H1 (cell line): ENCODE results near the gene DLX5. TPM values are rescaled to one million over a fixed set of nuclear protein-coding genes. Genes with fewer than 3 reads are reported as not detected.

Experiments
- CTCF ChIA-PET: fragments of 300-600 bp; sonication (Branson Sonifier 250); formaldehyde crosslinking; loops from one replicate; lab custom pipeline; 2021; ENCODE audit not compliant: partially characterized antibody; lab: Charles Lee
- POLR2A ChIA-PET: fragments of 300-600 bp; sonication (Branson Sonifier 250); formaldehyde crosslinking; loops from one replicate; lab custom pipeline; 2021; ENCODE audit warnings: inconsistent platforms; ENCODE audit not compliant: partially characterized antibody; lab: Charles Lee
- DNase-seq, 2 experiments: peaks; one replicate each; pipeline versions ENCODE4 v3.0.0 to v3.0.0-alpha.2; 2010 to 2022; ENCODE audit warnings: low spot score in 2 of 2, low read depth in 1 of 2, mixed read lengths in 1 of 2
- FAIRE-seq: peaks from 2 replicates; lab custom pipeline; 2011; peaks lifted over from hg19 to GRCh38; lab: Jason Lieb, UNC
- H2AFZ ChIP-seq: 2 replicates; pipeline ENCODE4 v1.8.1; 2012; ENCODE audit warnings: low read length, inconsistent platforms
- H2AK5ac ChIP-seq: 2 replicates; pipeline ENCODE4 v1.6.1; 2013; ENCODE audit warnings: low read depth, low read length
- H2BK120ac ChIP-seq: replicated peaks from 2 replicates; pipeline ENCODE3; 2013; ENCODE audit warnings: low read depth, low read length, inconsistent platforms
- H2BK12ac ChIP-seq: 2 replicates; pipeline ENCODE4 v1.6.1; 2013; ENCODE audit warnings: low read depth, low read length
- H2BK15ac ChIP-seq: 2 replicates; pipeline ENCODE4 v1.6.1; 2013; ENCODE audit warnings: low read length
- H2BK20ac ChIP-seq: 2 replicates; pipeline ENCODE4 v1.6.1; 2013; ENCODE audit warnings: low read length
- H2BK5ac ChIP-seq: 2 replicates; pipeline ENCODE4 v1.6.1; 2013; ENCODE audit warnings: low read depth, low read length
- H3K14ac ChIP-seq: 2 replicates; pipeline ENCODE4 v1.6.1; 2013; ENCODE audit warnings: inconsistent platforms; ENCODE audit not compliant: insufficient read length
- H3K18ac ChIP-seq: 2 replicates; pipeline ENCODE4 v1.6.1; 2013; ENCODE audit warnings: low read length; ENCODE audit errors: extremely low read depth
- H3K23ac ChIP-seq: 2 replicates; pipeline ENCODE4 v1.6.1; 2013; ENCODE audit warnings: inconsistent platforms; ENCODE audit not compliant: insufficient read length
- H3K23me2 ChIP-seq: 2 replicates; pipeline ENCODE4 v1.6.1; 2013; ENCODE audit warnings: low read depth, low read length
- H3K27ac ChIP-seq: 2 replicates; pipeline ENCODE4 v1.6.1; 2011; ENCODE audit warnings: low read depth, low read length, inconsistent platforms
- H3K27me3 ChIP-seq, 4 experiments: replicated peaks in 1 of 4; 1 replicate in 1 of 4; 2 replicates in 3 of 4; pipeline versions ENCODE4 v1.6.1 to v1.8.1; 2011 to 2013; ENCODE audit warnings: low read length in 3 of 4, mild to moderate bottlenecking in 3 of 4, inconsistent platforms in 2 of 4, mixed read lengths in 2 of 4, moderate library complexity in 1 of 4; ENCODE audit not compliant: control insufficient read depth in 3 of 4, insufficient read depth in 3 of 4; ENCODE audit errors: extremely low read depth in 1 of 4
- H3K36me3 ChIP-seq, 4 experiments: 2 replicates each; pipeline versions ENCODE4 v1.6.1 to v1.8.1; 2011 to 2013; ENCODE audit warnings: mild to moderate bottlenecking in 4 of 4, low read length in 3 of 4, moderate library complexity in 2 of 4, control low read depth in 1 of 4, inconsistent platforms in 1 of 4; ENCODE audit not compliant: insufficient read depth in 4 of 4, control insufficient read depth in 2 of 4
- H3K4ac ChIP-seq: replicated peaks from 2 replicates; pipeline ENCODE3; 2013; ENCODE audit warnings: low read length, low read depth, mixed read lengths, inconsistent platforms; ENCODE audit not compliant: insufficient read length
- H3K4me1 ChIP-seq, 4 experiments: replicated peaks in 1 of 4; 1 replicate in 1 of 4; 2 replicates in 3 of 4; pipeline versions ENCODE4 v1.6.1 to v1.8.1; 2011 to 2013; ENCODE audit warnings: low read length in 3 of 4, inconsistent platforms in 2 of 4, mixed read lengths in 1 of 4; ENCODE audit not compliant: insufficient read depth in 4 of 4, control insufficient read depth in 3 of 4
- H3K4me2 ChIP-seq, 2 experiments: 2 replicates each; pipeline versions ENCODE4 v1.6.1 to v1.8.1; 2011 to 2013; ENCODE audit warnings: low read depth in 2 of 2, low read length in 2 of 2, control low read depth in 1 of 2, inconsistent platforms in 1 of 2, mild to moderate bottlenecking in 1 of 2; ENCODE audit not compliant: insufficient read depth in 1 of 2
- H3K4me3 ChIP-seq, 4 experiments: fragments of 200-600, 300-600 bp in 1 of 4; sonication (generic), shearing (Covaris generic), sonication (Bioruptor Twin) in 1 of 4; 2 replicates each; pipeline versions ENCODE4 v1.5.1 to v1.8.1; 2011 to 2016; ENCODE audit warnings: low read length in 4 of 4, low read depth in 3 of 4, control low read depth in 2 of 4, inconsistent platforms in 2 of 4, mild to moderate bottlenecking in 2 of 4, mixed read lengths in 1 of 4, moderate library complexity in 1 of 4; ENCODE audit not compliant: insufficient read depth in 2 of 4; ENCODE audit errors: extremely low read depth in 1 of 4
- H3K56ac ChIP-seq: replicated peaks from 2 replicates; pipeline ENCODE3; 2013; ENCODE audit warnings: low read depth, mild to moderate bottlenecking, mixed read lengths, low read length, inconsistent platforms; ENCODE audit not compliant: insufficient read length
- H3K79me1 ChIP-seq: 2 replicates; pipeline ENCODE4 v1.6.1; 2013; ENCODE audit warnings: low read depth, low read length, control low read depth
- H3K79me2 ChIP-seq, 2 experiments: 2 replicates each; pipeline versions ENCODE4 v1.6.1 to v1.8.1; 2012 to 2013; ENCODE audit warnings: low read length in 2 of 2, mild to moderate bottlenecking in 2 of 2, inconsistent platforms in 1 of 2; ENCODE audit not compliant: insufficient read depth in 2 of 2, control insufficient read depth in 1 of 2
- H3K9ac ChIP-seq, 4 experiments: replicated peaks in 1 of 4; 1 replicate in 1 of 4; 2 replicates in 3 of 4; pipeline versions ENCODE4 v1.6.1 to v1.8.1; 2011 to 2013; ENCODE audit warnings: low read depth in 3 of 4, low read length in 3 of 4, control low read depth in 2 of 4, mild to moderate bottlenecking in 2 of 4, moderate library complexity in 2 of 4, inconsistent platforms in 1 of 4; ENCODE audit errors: extremely low read depth in 1 of 4
- H3K9me3 ChIP-seq, 2 experiments: 2 replicates each; pipeline versions ENCODE4 v1.6.1 to v1.8.1; 2012 to 2013; ENCODE audit warnings: mild to moderate bottlenecking in 2 of 2, moderate library complexity in 2 of 2, control low read depth in 1 of 2, inconsistent platforms in 1 of 2, low read depth in 1 of 2, low read length in 1 of 2, mixed read lengths in 1 of 2; ENCODE audit not compliant: insufficient read depth in 2 of 2
- H4K20me1 ChIP-seq, 2 experiments: replicated peaks in 1 of 2; 2 replicates each; pipeline versions ENCODE3 to v1.8.1; 2011 to 2013; ENCODE audit warnings: inconsistent platforms in 2 of 2, low read length in 2 of 2, mild to moderate bottlenecking in 1 of 2; ENCODE audit not compliant: insufficient read depth in 2 of 2, control insufficient read depth in 1 of 2
- H4K5ac ChIP-seq: 2 replicates; pipeline ENCODE4 v1.6.1; 2013; ENCODE audit warnings: low read length, low read depth, mixed read lengths, inconsistent platforms; ENCODE audit not compliant: insufficient read length
- H4K8ac ChIP-seq: 2 replicates; pipeline ENCODE4 v1.8.0; 2013; ENCODE audit warnings: mild to moderate bottlenecking, moderate library complexity, low read length, inconsistent platforms; ENCODE audit not compliant: insufficient read depth; ENCODE audit errors: extremely low read depth
- H4K91ac ChIP-seq: replicated peaks from 2 replicates; pipeline ENCODE3; 2013; ENCODE audit warnings: low read length, mixed read lengths, inconsistent platforms; ENCODE audit not compliant: insufficient read length
- JUND ChIP-seq: IDR thresholded peaks from 2 replicates; pipeline ENCODE4 v1.6.1; 2011; ENCODE audit warnings: mild to moderate bottlenecking, improper control_type of control experiment, low read length
- RNF2 ChIP-seq: fragments of 200-900, 300-1000 bp; sonication (generic); IDR thresholded peaks from 2 replicates; pipeline ENCODE4 v1.7.1; 2016; ENCODE audit warnings: borderline replicate concordance, low read depth, mild to moderate bottlenecking, antibody characterized with exemption, low read length; ENCODE audit not compliant: poor library complexity, severe bottlenecking; ENCODE audit errors: missing control alignments
- WGBS, 2 experiments: shearing (Covaris generic) in 1 of 2; methylation state at CpG; one replicate each; pipeline versions ENCODE4 v1.1.6 to v1.1.7; 2013 to 2015; ENCODE audit warnings: low lambda C conversion rate in 2 of 2, mixed read lengths in 2 of 2, inconsistent platforms in 1 of 2, low coverage in 1 of 2, missing lambda C conversion rate in 1 of 2; ENCODE audit not compliant: insufficient replicate concordance in 2 of 2, insufficient coverage in 1 of 2, insufficient read length in 1 of 2; ENCODE audit errors: extremely low coverage in 1 of 2, missing lambda C conversion rate in 1 of 2; 5-methylcytosine and 5-hydroxymethylcytosine counted together
- polyA plus RNA-seq, 7 experiments: library from polyadenylated mRNA; depleted of rRNA in 3 of 7; stranded (reverse) in 5 of 7; unstranded in 2 of 7; fragments of >200 nt in 5 of 7; fragments of 200-250 nt in 2 of 7; gene quantifications; 1 replicate in 5 of 7; 2 replicates in 1 of 7; 4 replicates in 1 of 7; pipeline versions ENCODE4 v1.2.1 to v1.2.3, GENCODE V29; 2011 to 2013; ENCODE audit warnings: missing spikeins in 2 of 7, mixed read lengths in 2 of 7
- total RNA-seq: library from RNA; stranded (reverse); fragmentation: NEBNext Ultra II Directional; extraction: Animal tissue kit (Norgen Biotek cat#: 25700); gene quantifications from 2 replicates; pipeline ENCODE4 v1.2.1, GENCODE V29; 2021

Gene DLX5
- total and polyA plus RNA-seq, 2 of the 8 experiments (the other 6 are each of a cell fraction or from before 2014, with no cell fraction given): not detected

DNA sequence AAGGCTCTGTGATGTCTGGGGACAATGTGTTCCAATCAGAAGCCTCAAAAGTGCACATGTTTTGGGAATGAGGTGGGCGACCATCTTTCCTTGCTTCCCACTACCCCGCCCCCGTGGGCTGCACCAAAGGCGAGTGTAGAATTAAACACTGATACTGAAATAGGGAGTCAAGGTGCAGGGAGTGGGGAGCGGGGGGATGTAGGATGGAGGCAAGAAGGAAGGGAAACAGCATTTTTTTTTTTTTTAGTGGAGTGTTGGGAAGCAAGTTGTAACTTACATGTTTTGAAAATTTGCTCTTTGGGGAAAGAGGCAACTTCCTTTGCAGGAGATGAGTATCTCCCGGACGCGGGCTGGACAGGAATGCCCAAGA lies 484 bp upstream of the DLX5 start:
- WGBS, 2 experiments: 2% methylated on average over 8 of the region's 8 CpGs; no CpG with 5 or more reads in 1 of the 2 experiments

More for the DNA sequence above, 484 bp upstream of the DLX5 start:
- POLR2A ChIA-PET: no interaction called here
- Histone ChIP-seq H3K18ac (peak overlapping the region; percentile 72), H2BK20ac (no peak overlapping the region; the same call in 1 of the 2 replicates), H3K23me2 (peaks cover 11% of the 10 kb centered on the region; the same call in 1 of the 2 replicates), H4K5ac (no peak overlapping the region), H3K79me1 (no peaks in the 10 kb centered on the region), H2BK15ac (no peak overlapping the region), H4K20me1 (peaks cover 3 to 22% of the 10 kb centered on the region in 2 experiments), H2AK5ac (no peak overlapping the region), H2BK12ac (no peak overlapping the region), H4K91ac (no peak overlapping the region), H3K4me2 (peak overlapping the region; percentile 4 to 77), H3K27ac (no peak overlapping the region), H3K4me3 (peak overlapping the region in 1 of 4 experiments; percentile 54; a peak in 3 of 8 replicates), H2BK120ac (no peak overlapping the region), H2BK5ac (no peak overlapping the region), H3K23ac (no peak overlapping the region), H3K14ac (no peak overlapping the region), H3K27me3 (peaks cover 66 to 81% (median 76%) of the 10 kb centered on the region in 4 experiments), H3K9me3 (no peaks in the 10 kb centered on the region), H3K36me3 (no peaks in the 10 kb centered on the region; a peak in 1 of 8 replicates), H3K4me1 (peaks cover 31 to 45% (median 35%) of the 10 kb centered on the region in 4 experiments), H3K79me2 (no peaks in the 10 kb centered on the region), H4K8ac (no peak overlapping the region; the same call in 1 of the 2 replicates), H3K4ac (no peak overlapping the region), H3K56ac (no peak overlapping the region), H2AFZ (no peak overlapping the region), H3K9ac (no peak overlapping the region)
- DNase-seq (no peak), FAIRE-seq (no peak)
- CTCF ChIA-PET: interaction anchor here (3.2 to 6.2 kb wide), 3 partner anchors 10 to 36 kb away, joined by 32 to 85 read pairs (median 49); partner anchors contain the start of gene DLX6
- TF ChIP-seq RNF2: peak; percentile 27
- TF ChIP-seq JUND: no peak
